Neural progenitor cell (in vitro differentiated cells): ENCODE measurements around the gene RARRES1. TPM values are rescaled to one million over a fixed set of nuclear protein-coding genes. Genes with fewer than 3 reads are reported as not detected.

Source experiments
- DNase-seq: peaks from one replicate; pipeline ENCODE4 v3.0.0-alpha.2; 2016; ENCODE audit warnings: low spot score
- H2AFZ ChIP-seq: fragments of 200-600 bp; sonication (generic); replicated peaks from 2 replicates; pipeline ENCODE4 v1.6.1; 2016; ENCODE audit warnings: antibody characterized with exemption
- H3F3A ChIP-seq: fragments of 200-600 bp; sonication (generic); 2 replicates; pipeline ENCODE4 v1.6.1; 2016; ENCODE audit warnings: antibody characterized with exemption, low read depth
- H3K27ac ChIP-seq: fragments of 200-600 bp; sonication (generic); 2 replicates; pipeline ENCODE4 v1.5.1; 2016; ENCODE audit warnings: mild to moderate bottlenecking
- H3K27me3 ChIP-seq: fragments of 200-600 bp; sonication (generic); 2 replicates; pipeline ENCODE4 v1.6.1; 2016; ENCODE audit warnings: mild to moderate bottlenecking, moderate library complexity
- H3K36me3 ChIP-seq: fragments of 200-600 bp; sonication (generic); 2 replicates; pipeline ENCODE4 v1.5.1; 2016
- H3K4me1 ChIP-seq: fragments of 200-600 bp; sonication (generic); 2 replicates; pipeline ENCODE4 v1.6.1; 2016; ENCODE audit warnings: mixed run types
- H3K4me2 ChIP-seq: fragments of 200-600 bp; sonication (generic); 2 replicates; pipeline ENCODE4 v1.6.1; 2016
- H3K4me3 ChIP-seq: fragments of 200-600 bp; sonication (generic); 2 replicates; pipeline ENCODE4 v1.5.1; 2016
- H3K79me2 ChIP-seq: fragments of 200-600 bp; sonication (generic); 2 replicates; pipeline ENCODE4 v1.6.1; 2016; ENCODE audit warnings: low read depth
- H3K9ac ChIP-seq: fragments of 200-600 bp; sonication (generic); 2 replicates; pipeline ENCODE4 v1.6.1; 2016
- H3K9me3 ChIP-seq: fragments of 200-600 bp; sonication (generic); 2 replicates; pipeline ENCODE4 v1.5.1; 2016; ENCODE audit warnings: low read depth
- H4K20me1 ChIP-seq: fragments of 200-600 bp; sonication (generic); 2 replicates; pipeline ENCODE4 v1.6.1; 2016; ENCODE audit warnings: low read depth
- H3K27ac Mint-ChIP-seq: 3 replicates; pipeline ENCODE4 v1.8.0; 2021; ENCODE audit warnings: mixed read lengths
- H3K27me3 Mint-ChIP-seq: 2 replicates; pipeline ENCODE4 v1.8.0; 2022; ENCODE audit warnings: low read depth, mild to moderate bottlenecking, inconsistent platforms, moderate library complexity, mixed read lengths; ENCODE audit not compliant: insufficient read depth
- H3K36me3 Mint-ChIP-seq: 3 replicates; pipeline ENCODE4 v1.8.0; 2021; ENCODE audit warnings: mixed read lengths
- H3K4me1 Mint-ChIP-seq: 3 replicates; pipeline ENCODE4 v1.8.0; 2021; ENCODE audit warnings: mixed read lengths
- H3K4me3 Mint-ChIP-seq: 3 replicates; pipeline ENCODE4 v1.8.0; 2021; ENCODE audit warnings: mild to moderate bottlenecking, moderate library complexity, mixed read lengths
- H3K9me3 Mint-ChIP-seq: 3 replicates; pipeline ENCODE4 v1.8.0; 2020; ENCODE audit warnings: mixed read lengths
- CTCF ChIP-seq: fragments of 200-600 bp; sonication (generic); IDR thresholded peaks from 2 replicates; pipeline ENCODE4 v1.5.1; 2017; ENCODE audit warnings: antibody characterized with exemption, mild to moderate bottlenecking
- EZH2 ChIP-seq: fragments of 200-600 bp; sonication (generic); IDR thresholded peaks from 2 replicates; pipeline ENCODE4 v1.6.1; 2017; ENCODE audit warnings: antibody characterized with exemption, mild to moderate bottlenecking, moderate library complexity
- EZH2phosphoT487 ChIP-seq: fragments of 200-600 bp; sonication (generic); IDR thresholded peaks from 2 replicates; pipeline ENCODE4 v1.6.1; 2017; ENCODE audit warnings: antibody characterized with exemption
- total RNA-seq: library from RNA; depleted of rRNA; stranded (reverse); fragments of >200 nt; gene quantifications from 2 replicates; pipeline ENCODE4 v1.2.3, GENCODE V29; 2015; ENCODE audit warnings: low replicate concordance

The RARRES1 gene
- total RNA-seq, 1 donor from 2014 or later, result 0.21 TPM

- Mint-ChIP-seq H3K36me3 (peaks cover 2% of the 10 kb centered on the region), H3K4me1 (peaks cover 2% of the 10 kb centered on the region), H3K9me3 (peaks cover 7% of the 10 kb centered on the region), H3K27ac (no peak overlapping the region), H3K4me3 (no peak overlapping the region), H3K27me3 (peaks cover under 1% of the 10 kb centered on the region)
- Histone ChIP-seq H3K9me3 (no peaks in the 10 kb centered on the region), H2AFZ (no peak overlapping the region), H3K4me2 (no peak overlapping the region), H3K27ac (no peak overlapping the region), H3K27me3 (no peaks in the 10 kb centered on the region), H3K4me1 (no peaks in the 10 kb centered on the region), H4K20me1 (no peaks in the 10 kb centered on the region), H3K36me3 (no peaks in the 10 kb centered on the region), H3K4me3 (no peak overlapping the region), H3K9ac (no peak overlapping the region), H3K79me2 (no peaks in the 10 kb centered on the region), H3F3A (no peaks in the 10 kb centered on the region)
- no peak for DNase-seq
- TF ChIP-seq EZH2, result no peak
- no peak for TF ChIP-seq EZH2phosphoT487
- no peak for TF ChIP-seq CTCF
Observed at GRCh38 chr3:158739078-158739477, 6.8 kb upstream of the RARRES1 start.

- H3K79me2 ChIP-seq, result no peaks in the 10 kb centered on the region
- peaks cover 5% of the 10 kb centered on the region for H3K27me3 Mint-ChIP-seq
- no peak overlapping the region for H3K4me2 ChIP-seq
- no peaks in the 10 kb centered on the region for H3K27me3 ChIP-seq
- H3K4me3 Mint-ChIP-seq, result no peak overlapping the region
- peaks cover 2% of the 10 kb centered on the region for H3K36me3 Mint-ChIP-seq
- H3K9me3 Mint-ChIP-seq, result peaks cover 7% of the 10 kb centered on the region
- DNase-seq, result no peak
- H3K27ac ChIP-seq, result no peak overlapping the region
- H3F3A ChIP-seq, result no peaks in the 10 kb centered on the region
- H3K36me3 ChIP-seq, result no peaks in the 10 kb centered on the region
- H3K9ac ChIP-seq, result no peak overlapping the region
- no peaks in the 10 kb centered on the region for H3K4me1 ChIP-seq
- H3K9me3 ChIP-seq, result no peaks in the 10 kb centered on the region
- H4K20me1 ChIP-seq, result no peaks in the 10 kb centered on the region
- no peak overlapping the region for H3K4me3 ChIP-seq
- no peak for TF ChIP-seq EZH2phosphoT487
- TF ChIP-seq EZH2, result no peak
- no peak for TF ChIP-seq CTCF
- H3K27ac Mint-ChIP-seq, result no peak overlapping the region
- no peak overlapping the region for H2AFZ ChIP-seq
- H3K4me1 Mint-ChIP-seq, result peaks cover 2% of the 10 kb centered on the region
Observed at GRCh38 chr3:158738653-158739052, 6.4 kb upstream of the RARRES1 start.

- H3K4me3 Mint-ChIP-seq, result no peak overlapping the region
- no peaks in the 10 kb centered on the region for H3K36me3 ChIP-seq
- H3K4me1 ChIP-seq, result no peaks in the 10 kb centered on the region
- H3K36me3 Mint-ChIP-seq, result peaks cover 2% of the 10 kb centered on the region
- no peak overlapping the region for H2AFZ ChIP-seq
- H3K27ac ChIP-seq, result no peak overlapping the region
- peaks cover 2% of the 10 kb centered on the region for H3K4me1 Mint-ChIP-seq
- H3K4me2 ChIP-seq, result no peak overlapping the region
- H3K9ac ChIP-seq, result no peak overlapping the region
- H3K4me3 ChIP-seq, result no peak overlapping the region
- H3K27ac Mint-ChIP-seq, result no peak overlapping the region
- H3K79me2 ChIP-seq, result no peaks in the 10 kb centered on the region
- no peaks in the 10 kb centered on the region for H3K9me3 ChIP-seq
- H3F3A ChIP-seq, result no peaks in the 10 kb centered on the region
- no peak for DNase-seq
- TF ChIP-seq CTCF (no peak), EZH2 (no peak), EZH2phosphoT487 (no peak)
- no peaks in the 10 kb centered on the region for H3K27me3 ChIP-seq
- H4K20me1 ChIP-seq, result no peaks in the 10 kb centered on the region
- peaks cover 7% of the 10 kb centered on the region for H3K9me3 Mint-ChIP-seq
- H3K27me3 Mint-ChIP-seq, result peaks cover 7% of the 10 kb centered on the region
Observed at GRCh38 chr3:158737976-158738615, 5.8 kb upstream of the RARRES1 start.
